ENCODE measurements around the gene KLHL3. TPM values are rescaled to one million over a fixed set of nuclear protein-coding genes. Genes with fewer than 3 reads are reported as not detected.

KLHL3 gene
- total and polyA plus RNA-seq, 8 donors, result 1.8 to 6.6 (median 3.1) TPM

- WGBS, 2 donors, result 96% methylated on average over 1 of the region's 1 CpG
- intact Hi-C loops (cut with DNase I), result no loop called here
Measured at GRCh38 chr5:137708062-137708461, 27.8 kb downstream of the KLHL3 start.

GRCh38 chr5:137706841-137707240, 29.0 kb downstream of the KLHL3 start:
- Histone ChIP-seq H3K36me3 (no peaks in the 10 kb centered on the region), H3K4me1 (peaks cover 0 to 10% (median 5%) of the 10 kb centered on the region in 3 donors), H3K9me3 (no peaks in the 10 kb centered on the region), H3K27me3 (no peaks in the 10 kb centered on the region), H3K27ac (no peak overlapping the region), H3K4me3 (no peak overlapping the region)
- DNase-seq (no peak), FAIRE-seq (no peak), ATAC-seq (no peak)
- TF ChIP-seq CTCF (IDR thresholded peaks at IDR 0.05), result no peak
- intact Hi-C loops (cut with DNase I), result no loop called here
- 90 to 91% methylated on average over 2 of the region's 2 CpGs for WGBS, 2 donors

More at GRCh38 chr5:137708062-137708461, 27.8 kb downstream of the KLHL3 start:
- peaks cover 0 to 10% (median 5%) of the 10 kb centered on the region in 3 donors for H3K4me1 ChIP-seq
- ATAC-seq, result no peak
- H3K27ac ChIP-seq, result no peak overlapping the region
- TF ChIP-seq CTCF (IDR thresholded peaks at IDR 0.05), result no peak
- H3K4me3 ChIP-seq, result no peak overlapping the region
- DNase-seq, result no peak
- H3K9me3 ChIP-seq, result no peaks in the 10 kb centered on the region
- no peak for FAIRE-seq
- no peaks in the 10 kb centered on the region for H3K27me3 ChIP-seq
- no peaks in the 10 kb centered on the region for H3K36me3 ChIP-seq

- H3K27ac ChIP-seq, result no peak overlapping the region
- intact Hi-C loops (cut with DNase I), result no loop called here
- H3K4me3 ChIP-seq, result no peak overlapping the region
- ATAC-seq, result no peak
- no peaks in the 10 kb centered on the region for H3K9me3 ChIP-seq
- H3K36me3 ChIP-seq, result no peaks in the 10 kb centered on the region
- peaks cover 0 to 7% (median 0%) of the 10 kb centered on the region in 3 donors for H3K4me1 ChIP-seq
- DNase-seq, result no peak
- H3K27me3 ChIP-seq, result no peaks in the 10 kb centered on the region
- FAIRE-seq, result no peak
- TF ChIP-seq CTCF (IDR thresholded peaks at IDR 0.05), result no peak
Measured at GRCh38 chr5:137705106-137705505, 30.8 kb downstream of the KLHL3 start.

- FAIRE-seq (no peak), ATAC-seq (no peak), DNase-seq (no peak)
- H3K36me3 ChIP-seq, result no peaks in the 10 kb centered on the region
- H3K27me3 ChIP-seq, result no peaks in the 10 kb centered on the region
- no peak overlapping the region for H3K27ac ChIP-seq
- TF ChIP-seq CTCF (IDR thresholded peaks at IDR 0.05), result no peak
- 92 to 94% methylated on average over 5 of the region's 5 CpGs for WGBS, 2 donors
- intact Hi-C loops (cut with DNase I), result no loop called here
- no peak overlapping the region for H3K4me3 ChIP-seq
- H3K4me1 ChIP-seq, result peaks cover 0 to under 1% (median 0%) of the 10 kb centered on the region in 3 donors
- H3K9me3 ChIP-seq, result no peaks in the 10 kb centered on the region
Measured at GRCh38 chr5:137703565-137703964, 32.3 kb downstream of the KLHL3 start.

GRCh38 chr5:137700282-137700680, 35.6 kb downstream of the KLHL3 start:
- Histone ChIP-seq H3K4me3 (no peak overlapping the region), H3K27ac (no peak overlapping the region), H3K4me1 (no peaks in the 10 kb centered on the region), H3K9me3 (no peaks in the 10 kb centered on the region), H3K27me3 (no peaks in the 10 kb centered on the region), H3K36me3 (no peaks in the 10 kb centered on the region)
- no peak for TF ChIP-seq CTCF (IDR thresholded peaks at IDR 0.05)
- ATAC-seq, result no peak
- no peak for FAIRE-seq
- 79 to 87% methylated on average over 3 of the region's 3 CpGs for WGBS, 2 donors
- intact Hi-C loops (cut with DNase I), result no loop called here
- DNase-seq, result no peak
